Hepatocyte (in vitro differentiated cells): Measurements from ENCODE around the gene WASF2. TPM values are rescaled to one million over a fixed set of nuclear protein-coding genes. Genes with fewer than 3 reads are reported as not detected.
"Not testable (repeated sequence)": the region's sequence is repeated elsewhere in the genome, so short reads cannot be mapped to it uniquely, and the experiment has no call there.

Source experiments
- DNase-seq: peaks from one replicate; pipeline ENCODE4 v3.0.0-alpha.2; 2016; ENCODE audit warnings: low spot score
- H2AFZ ChIP-seq: fragments of 200-600 bp; sonication (generic); 2 replicates; pipeline ENCODE4 v1.6.0; 2016; ENCODE audit warnings: antibody characterized with exemption, mild to moderate bottlenecking
- H3K27ac ChIP-seq: fragments of 200-600 bp; sonication (generic); 2 replicates; pipeline ENCODE4 v1.5.1; 2016; ENCODE audit warnings: mild to moderate bottlenecking
- H3K27me3 ChIP-seq: fragments of 200-600 bp; sonication (generic); 2 replicates; pipeline ENCODE4 v1.6.1; 2016
- H3K36me3 ChIP-seq: fragments of 200-600 bp; sonication (generic); replicated peaks from 2 replicates; pipeline ENCODE4 v1.5.1; 2016; ENCODE audit warnings: low read depth; ENCODE audit not compliant: insufficient read depth
- H3K4me1 ChIP-seq: fragments of 200-600 bp; sonication (generic); 2 replicates; pipeline ENCODE4 v1.5.1; 2016; ENCODE audit warnings: mild to moderate bottlenecking, moderate library complexity; ENCODE audit not compliant: insufficient read depth
- H3K4me2 ChIP-seq: fragments of 200-600 bp; sonication (generic); 2 replicates; pipeline ENCODE4 v1.6.0; 2016
- H3K4me3 ChIP-seq: fragments of 200-600 bp; sonication (generic); 2 replicates; pipeline ENCODE4 v1.5.1; 2016; ENCODE audit warnings: mild to moderate bottlenecking
- H3K79me2 ChIP-seq: fragments of 200-600 bp; sonication (generic); 2 replicates; pipeline ENCODE4 v1.6.0; 2017; ENCODE audit warnings: mild to moderate bottlenecking
- H3K9me2 ChIP-seq: fragments of 200-600 bp; sonication (generic); replicated peaks from 2 replicates; pipeline ENCODE4 v1.6.0; 2017; ENCODE audit warnings: mild to moderate bottlenecking; ENCODE audit not compliant: insufficient read depth
- H3K9me3 ChIP-seq: fragments of 200-600 bp; sonication (generic); 2 replicates; pipeline ENCODE4 v1.5.1; 2016; ENCODE audit warnings: low read depth, mild to moderate bottlenecking
- H4K20me1 ChIP-seq: fragments of 200-600 bp; sonication (generic); 2 replicates; pipeline ENCODE4 v1.6.0; 2016; ENCODE audit warnings: mild to moderate bottlenecking; ENCODE audit not compliant: insufficient read depth, poor library complexity, severe bottlenecking
- EZH2 ChIP-seq: fragments of 200-600 bp; sonication (generic); IDR thresholded peaks from 2 replicates; pipeline ENCODE4 v1.6.1; 2016; ENCODE audit warnings: antibody characterized with exemption, mild to moderate bottlenecking, borderline replicate concordance
- EZH2phosphoT487 ChIP-seq: fragments of 200-600 bp; sonication (generic); IDR thresholded peaks from one replicate; pipeline ENCODE4 v1.6.1; 2018; ENCODE audit warnings: antibody characterized with exemption, mild to moderate bottlenecking, low read depth, moderate library complexity; ENCODE audit not compliant: unreplicated experiment, severe bottlenecking
- WGBS: methylation state at CpG from one replicate; pipeline ENCODE4 v1.1.6; 2016; ENCODE audit warnings: low lambda C conversion rate; ENCODE audit errors: missing lambda C conversion rate; 5-methylcytosine and 5-hydroxymethylcytosine counted together
- polyA plus RNA-seq: library from polyadenylated mRNA; unstranded; fragments of >200 nt; fragmentation: Nextera tagmentation; extraction: Ambion mirVana; gene quantifications from 2 replicates; pipeline ENCODE4 v1.2.1, GENCODE V29; 2016
- total RNA-seq: library from RNA; depleted of rRNA; stranded (reverse); fragments of >200 nt; gene quantifications from 2 replicates; pipeline ENCODE4 v1.2.3, GENCODE V29; 2014
- TF ChIP-seq, protein P1 (sequence below): fragments of 200-600 bp; sonication (generic); IDR thresholded peaks from 2 replicates; pipeline ENCODE4 v1.5.1; 2016; ENCODE audit warnings: antibody characterized with exemption, mild to moderate bottlenecking; ENCODE audit not compliant: poor library complexity

WASF2 gene
- total and polyA plus RNA-seq, 2 experiments from 2014 or later = 28.5 to 45.6 TPM

DNA sequence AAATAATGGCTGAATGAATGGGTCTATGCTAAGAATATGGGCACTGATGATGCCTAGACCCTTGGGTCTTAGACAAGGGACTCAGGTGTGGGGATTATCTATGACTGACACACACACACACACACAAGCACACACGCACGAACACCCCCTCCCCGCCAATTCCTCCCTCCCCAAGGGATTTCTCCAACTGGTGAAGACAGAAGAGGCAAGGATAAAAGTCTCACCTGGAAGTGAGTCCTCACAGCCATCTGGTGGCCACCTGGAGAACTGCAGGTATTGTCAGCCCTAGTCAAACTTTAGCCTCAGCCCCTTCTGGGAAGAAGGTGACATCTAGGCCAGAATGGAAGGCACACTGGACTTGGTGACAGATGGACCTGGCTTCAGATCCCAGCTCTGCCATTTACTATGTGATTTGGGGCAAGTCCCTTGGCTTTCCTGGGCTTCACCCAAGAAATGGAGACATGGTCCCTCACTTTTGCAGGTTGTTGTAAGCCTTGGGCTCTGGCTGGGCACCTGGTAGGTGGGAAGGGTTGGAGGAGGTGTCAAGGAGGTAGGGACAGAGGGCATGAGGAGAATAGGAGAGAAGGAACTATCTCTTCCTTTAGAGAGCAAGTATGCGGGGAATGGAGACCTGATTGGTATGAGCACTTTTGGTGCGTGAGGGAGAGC lies 101.5 kb downstream of the WASF2 start:
- peak; percentile 84 for DNase-seq

DNA sequence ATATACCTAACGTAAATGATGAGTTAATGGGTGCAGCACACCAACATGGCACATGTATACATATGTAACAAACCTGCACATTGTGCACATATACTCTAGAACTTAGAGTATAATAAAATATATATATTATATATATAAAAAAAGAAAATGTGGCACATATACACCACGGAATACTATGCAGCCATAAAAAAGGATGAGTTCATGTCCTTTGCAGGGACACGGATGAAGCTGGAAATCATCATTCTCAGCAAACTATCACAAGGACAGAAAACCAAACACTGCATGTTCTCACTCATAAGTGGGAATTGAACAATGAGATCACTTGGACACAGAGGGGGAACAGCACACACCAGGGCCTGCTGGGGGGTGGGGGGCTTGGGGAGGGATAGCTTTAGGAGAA lies 105.2 kb downstream of the WASF2 start:
- H3K27ac ChIP-seq, H4K20me1 ChIP-seq, H3K9me2 ChIP-seq, DNase-seq, H3K4me1 ChIP-seq, H3K4me3 ChIP-seq, H3K9me3 ChIP-seq, H3K36me3 ChIP-seq, H3K27me3 ChIP-seq, H3K4me2 ChIP-seq, H2AFZ ChIP-seq, H3K79me2 ChIP-seq: not testable (repeated sequence)
- WGBS = 94% methylated on average over 3 of the region's 3 CpGs

More for the DNA sequence above, 101.5 kb downstream of the WASF2 start:
- Histone ChIP-seq H3K9me2 (no peaks in the 10 kb centered on the region), H3K4me3 (no peak overlapping the region), H3K27ac (no peak overlapping the region), H3K4me1 (peaks cover 8% of the 10 kb centered on the region), H3K4me2 (no peak overlapping the region), H3K27me3 (no peaks in the 10 kb centered on the region), H2AFZ (no peak overlapping the region), H4K20me1 (no peaks in the 10 kb centered on the region), H3K36me3 (no peaks in the 10 kb centered on the region), H3K79me2 (no peaks in the 10 kb centered on the region), H3K9me3 (no peaks in the 10 kb centered on the region)
- TF ChIP-seq EZH2 (no peak), EZH2phosphoT487 (no peak)
- TF ChIP-seq, protein P1, sequence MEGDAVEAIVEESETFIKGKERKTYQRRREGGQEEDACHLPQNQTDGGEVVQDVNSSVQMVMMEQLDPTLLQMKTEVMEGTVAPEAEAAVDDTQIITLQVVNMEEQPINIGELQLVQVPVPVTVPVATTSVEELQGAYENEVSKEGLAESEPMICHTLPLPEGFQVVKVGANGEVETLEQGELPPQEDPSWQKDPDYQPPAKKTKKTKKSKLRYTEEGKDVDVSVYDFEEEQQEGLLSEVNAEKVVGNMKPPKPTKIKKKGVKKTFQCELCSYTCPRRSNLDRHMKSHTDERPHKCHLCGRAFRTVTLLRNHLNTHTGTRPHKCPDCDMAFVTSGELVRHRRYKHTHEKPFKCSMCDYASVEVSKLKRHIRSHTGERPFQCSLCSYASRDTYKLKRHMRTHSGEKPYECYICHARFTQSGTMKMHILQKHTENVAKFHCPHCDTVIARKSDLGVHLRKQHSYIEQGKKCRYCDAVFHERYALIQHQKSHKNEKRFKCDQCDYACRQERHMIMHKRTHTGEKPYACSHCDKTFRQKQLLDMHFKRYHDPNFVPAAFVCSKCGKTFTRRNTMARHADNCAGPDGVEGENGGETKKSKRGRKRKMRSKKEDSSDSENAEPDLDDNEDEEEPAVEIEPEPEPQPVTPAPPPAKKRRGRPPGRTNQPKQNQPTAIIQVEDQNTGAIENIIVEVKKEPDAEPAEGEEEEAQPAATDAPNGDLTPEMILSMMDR = peak; percentile 79
- 40% methylated on average over 5 of the region's 5 CpGs for WGBS

DNA sequence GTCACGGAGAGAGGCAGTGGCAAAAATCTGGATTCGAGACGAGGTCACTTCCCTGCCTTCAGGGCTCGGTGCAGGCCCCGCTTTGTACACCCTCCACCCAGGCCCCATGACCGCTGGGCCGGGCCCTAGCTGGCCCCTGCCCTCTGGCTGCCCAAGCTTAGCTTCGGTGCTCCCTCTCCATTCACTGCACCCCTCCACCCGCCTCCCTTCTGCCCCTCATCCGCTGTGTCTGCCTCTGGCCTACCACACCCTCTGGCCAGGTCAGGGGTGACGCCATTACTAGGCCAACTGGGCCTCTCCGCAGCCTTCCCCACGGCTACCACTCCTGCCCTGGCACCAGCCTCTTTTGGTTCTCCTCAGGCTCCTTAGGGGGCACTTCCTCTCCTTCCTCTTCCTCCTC lies 106.3 kb downstream of the WASF2 start:
- H3K4me1 ChIP-seq = no peaks in the 10 kb centered on the region
- no peaks in the 10 kb centered on the region for H4K20me1 ChIP-seq
- H3K36me3 ChIP-seq = no peaks in the 10 kb centered on the region
- no peaks in the 10 kb centered on the region for H3K79me2 ChIP-seq
- no peaks in the 10 kb centered on the region for H3K9me3 ChIP-seq
- no peak overlapping the region for H3K4me3 ChIP-seq
- TF ChIP-seq, protein P1 = no peak
- TF ChIP-seq EZH2 = no peak
- H3K27me3 ChIP-seq = no peaks in the 10 kb centered on the region
- 95% methylated on average over 10 of the region's 13 CpGs for WGBS
- no peak overlapping the region for H3K4me2 ChIP-seq
- H2AFZ ChIP-seq = no peak overlapping the region
- H3K27ac ChIP-seq = no peak overlapping the region
- no peaks in the 10 kb centered on the region for H3K9me2 ChIP-seq
- no peak for DNase-seq

DNA sequence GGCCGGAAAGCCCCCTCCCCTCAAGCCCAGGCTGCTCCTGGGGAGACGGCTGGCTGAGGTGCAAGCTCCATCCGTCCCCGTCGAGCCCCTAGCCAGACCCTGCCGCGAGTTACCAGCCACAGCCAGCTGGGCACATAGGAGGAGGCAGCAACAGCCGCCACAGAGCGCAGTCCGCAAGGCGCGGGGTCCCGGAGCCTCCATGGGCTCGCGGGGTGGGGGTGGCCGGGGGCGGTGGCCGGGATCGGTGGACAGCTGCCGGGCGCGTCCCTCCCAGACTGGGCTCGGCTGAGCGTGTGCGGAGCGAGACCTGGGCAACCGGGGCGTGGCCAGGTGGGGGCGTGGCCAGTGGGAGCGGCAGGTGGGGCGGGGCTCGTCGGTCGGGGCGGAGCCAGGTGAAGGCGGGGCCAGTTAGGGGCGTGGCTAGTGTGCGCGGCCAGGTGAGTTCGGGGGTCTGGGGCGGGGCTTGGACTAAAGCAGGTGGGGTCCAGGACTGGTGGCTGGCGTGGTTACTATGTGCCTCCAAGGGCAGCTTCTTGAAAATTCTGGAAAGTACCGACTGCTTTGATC lies 106.8 kb downstream of the WASF2 start, which contains the start of gene CD164L2:
Gene CD164L2 (minus strand): TSS at position 295 of the 567 bp plus-strand sequence. CDS start 94 bp downstream, at position 201.
- H3K27ac ChIP-seq = no peak within 1 kb of the TSS
- TF ChIP-seq, protein P1 = no peak
- TF ChIP-seq EZH2 (no peak), EZH2phosphoT487 (no peak)
- H3K4me2 ChIP-seq = peak within 1 kb of the TSS; percentile 74
- H3K4me3 ChIP-seq = no peak within 1 kb of the TSS
- WGBS = 8% methylated on average over 31 of the region's 43 CpGs
- no peak within 1 kb of the TSS for H2AFZ ChIP-seq
- H3K9me3 ChIP-seq = no peaks in the 10 kb centered on the region
- DNase-seq = peak; percentile 84
- H4K20me1 ChIP-seq = no peaks in the 10 kb centered on the region
- no peaks in the 10 kb centered on the region for H3K4me1 ChIP-seq
- H3K27me3 ChIP-seq = no peaks in the 10 kb centered on the region
- no peaks in the 10 kb centered on the region for H3K79me2 ChIP-seq
- no peaks in the 10 kb centered on the region for H3K9me2 ChIP-seq
- no peaks in the 10 kb centered on the region for H3K36me3 ChIP-seq
